NT2/D1 (cell line): Measurements from ENCODE around the gene CLEC16A.

Source experiments
- DNase-seq: peaks from one replicate; pipeline ENCODE4 v3.0.0-alpha.2; 2011; ENCODE audit warnings: low read depth, low spot score
- H3K27me3 ChIP-seq: 2 replicates; pipeline ENCODE4 v1.6.0; 2011; ENCODE audit warnings: mild to moderate bottlenecking; ENCODE audit not compliant: insufficient read length, insufficient read depth
- H3K36me3 ChIP-seq: 2 replicates; pipeline ENCODE4 v1.6.1; 2011; ENCODE audit warnings: mild to moderate bottlenecking, low read length, mixed read lengths; ENCODE audit not compliant: insufficient read depth, insufficient read length
- H3K4me1 ChIP-seq: 2 replicates; pipeline ENCODE4 v1.5.1; 2011; ENCODE audit not compliant: insufficient read depth, insufficient read length
- H3K4me3 ChIP-seq: 2 replicates; pipeline ENCODE4 v1.5.1; 2011; ENCODE audit warnings: low read depth; ENCODE audit not compliant: insufficient read length
- H3K9ac ChIP-seq: 2 replicates; pipeline ENCODE4 v1.6.0; 2011; ENCODE audit warnings: low read depth; ENCODE audit not compliant: insufficient read length
- H3K9me3 ChIP-seq: 2 replicates; pipeline ENCODE4 v1.5.1; 2011; ENCODE audit warnings: mild to moderate bottlenecking, low read length; ENCODE audit not compliant: insufficient read depth
- SUZ12 ChIP-seq: IDR thresholded peaks from 2 replicates; pipeline ENCODE4 v1.6.1; 2011; ENCODE audit not compliant: insufficient read length, insufficient read depth; ENCODE audit errors: extremely low read depth
- YY1 ChIP-seq: IDR thresholded peaks from 2 replicates; pipeline ENCODE4 v1.6.1; 2011; ENCODE audit not compliant: insufficient read length, insufficient read depth
- ZNF274 ChIP-seq: IDR thresholded peaks from 2 replicates; pipeline ENCODE4 v1.6.1; 2011; ENCODE audit warnings: mild to moderate bottlenecking, low read depth, low read length

Gene CLEC16A

DNA sequence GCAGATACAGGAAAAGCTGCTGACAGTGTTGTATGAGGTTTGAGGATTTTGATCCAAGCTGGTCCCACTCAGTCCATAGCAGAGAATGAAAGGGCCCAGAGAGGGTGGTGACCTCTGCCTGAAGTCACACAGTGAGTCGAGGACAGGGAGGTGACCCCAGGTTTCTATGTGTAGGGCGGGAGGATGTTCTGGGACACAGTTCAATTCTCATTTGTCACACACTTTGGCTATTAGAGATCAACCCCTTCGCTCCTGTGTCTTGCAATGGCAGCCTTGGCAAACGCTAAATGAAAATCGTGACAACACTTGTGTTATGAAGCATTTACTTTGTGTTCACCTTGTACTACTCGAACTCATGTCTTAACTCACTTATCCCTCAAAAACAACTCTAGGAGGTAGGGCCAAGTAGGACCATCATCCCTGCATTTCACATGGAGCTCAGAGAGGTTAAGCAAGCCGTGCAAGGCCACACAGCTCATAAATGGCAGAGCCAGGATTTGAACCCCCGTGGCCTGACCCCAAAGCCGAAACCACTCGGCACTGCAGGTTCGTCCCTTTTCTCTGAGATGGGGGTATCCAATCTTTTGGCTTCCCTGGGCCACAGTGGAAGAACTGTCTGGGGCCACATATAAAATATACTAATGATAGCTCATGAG, 12.3 kb upstream of the CLEC16A start:
- H3K4me1 ChIP-seq, result peaks cover 2% of the 10 kb centered on the region
- no peaks in the 10 kb centered on the region for H3K27me3 ChIP-seq
- TF ChIP-seq ZNF274 (no peak), YY1 (no peak), SUZ12 (no peak)
- H3K4me3 ChIP-seq, result no peak overlapping the region
- no peaks in the 10 kb centered on the region for H3K9me3 ChIP-seq
- no peak for DNase-seq
- H3K36me3 ChIP-seq, result peaks cover 51% of the 10 kb centered on the region
- H3K9ac ChIP-seq, result no peak overlapping the region

DNA sequence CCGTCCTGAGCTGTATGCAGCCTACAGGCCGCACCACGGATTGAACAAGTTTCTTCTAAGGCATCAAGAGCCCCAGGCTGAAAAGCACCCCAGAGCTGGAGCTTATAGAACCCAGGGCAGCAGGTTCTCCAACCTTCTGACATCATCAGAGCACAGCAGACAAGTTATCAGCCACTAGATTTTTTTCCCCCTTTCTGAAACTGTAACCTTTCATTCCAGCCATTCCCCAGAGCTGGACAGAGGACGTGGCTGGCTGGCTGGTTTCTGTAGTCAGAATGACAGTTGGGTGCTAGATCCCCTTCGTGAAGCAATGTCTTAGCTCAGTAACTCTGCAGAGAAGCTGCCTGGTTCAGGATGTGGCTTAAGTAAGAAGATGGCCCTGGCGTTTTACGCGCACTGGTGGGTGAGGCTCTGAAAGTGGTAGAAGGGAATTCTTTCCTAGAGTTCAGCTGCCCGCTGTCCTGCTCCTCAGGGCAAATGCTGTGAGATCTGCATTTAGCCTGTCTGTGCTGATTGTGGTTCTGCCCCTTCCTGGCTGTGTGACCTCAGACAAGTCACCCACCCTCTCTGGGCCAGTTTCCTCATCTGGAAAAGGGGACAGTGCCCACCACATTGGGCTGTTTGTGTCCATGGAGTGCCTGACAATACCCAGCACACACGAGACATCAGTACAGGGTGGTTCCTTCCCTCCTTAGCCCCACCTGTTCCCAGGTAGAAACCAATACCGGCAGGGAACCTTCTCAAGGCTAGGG, 11.2 kb upstream of the CLEC16A start:
- TF ChIP-seq ZNF274, result no peak
- no peak for TF ChIP-seq YY1
- TF ChIP-seq SUZ12, result no peak
- Histone ChIP-seq H3K4me1 (peaks cover 2% of the 10 kb centered on the region), H3K9me3 (no peaks in the 10 kb centered on the region), H3K4me3 (no peak overlapping the region), H3K27me3 (no peaks in the 10 kb centered on the region), H3K36me3 (peaks cover 51% of the 10 kb centered on the region), H3K9ac (no peak overlapping the region)
- DNase-seq, result no peak

DNA sequence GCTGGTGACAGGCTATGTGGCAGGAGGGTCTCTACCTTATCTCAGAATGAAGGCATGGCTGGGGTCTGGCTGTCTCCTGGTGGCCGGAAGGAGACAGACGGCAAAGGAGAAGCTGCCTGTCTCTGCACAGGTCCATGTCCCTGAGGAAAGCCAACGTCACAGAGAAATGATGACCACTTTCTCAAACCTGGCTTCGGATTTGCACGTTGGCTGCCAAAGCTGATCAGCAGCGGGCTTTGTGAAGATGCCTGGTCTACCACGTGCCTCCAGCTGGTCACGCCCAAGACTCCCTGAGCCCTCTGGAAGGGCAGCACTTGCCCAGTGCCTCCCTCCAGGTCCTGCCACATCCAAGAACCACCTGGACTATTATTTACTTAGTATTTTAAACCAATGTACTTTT, 10.5 kb upstream of the CLEC16A start:
- TF ChIP-seq ZNF274, result no peak
- TF ChIP-seq SUZ12, result no peak
- no peak for TF ChIP-seq YY1
- Histone ChIP-seq H3K9ac (no peak overlapping the region), H3K4me3 (no peak overlapping the region), H3K27me3 (no peaks in the 10 kb centered on the region), H3K4me1 (peaks cover 2% of the 10 kb centered on the region), H3K36me3 (peaks cover 56% of the 10 kb centered on the region), H3K9me3 (no peaks in the 10 kb centered on the region)
- no peak for DNase-seq

DNA sequence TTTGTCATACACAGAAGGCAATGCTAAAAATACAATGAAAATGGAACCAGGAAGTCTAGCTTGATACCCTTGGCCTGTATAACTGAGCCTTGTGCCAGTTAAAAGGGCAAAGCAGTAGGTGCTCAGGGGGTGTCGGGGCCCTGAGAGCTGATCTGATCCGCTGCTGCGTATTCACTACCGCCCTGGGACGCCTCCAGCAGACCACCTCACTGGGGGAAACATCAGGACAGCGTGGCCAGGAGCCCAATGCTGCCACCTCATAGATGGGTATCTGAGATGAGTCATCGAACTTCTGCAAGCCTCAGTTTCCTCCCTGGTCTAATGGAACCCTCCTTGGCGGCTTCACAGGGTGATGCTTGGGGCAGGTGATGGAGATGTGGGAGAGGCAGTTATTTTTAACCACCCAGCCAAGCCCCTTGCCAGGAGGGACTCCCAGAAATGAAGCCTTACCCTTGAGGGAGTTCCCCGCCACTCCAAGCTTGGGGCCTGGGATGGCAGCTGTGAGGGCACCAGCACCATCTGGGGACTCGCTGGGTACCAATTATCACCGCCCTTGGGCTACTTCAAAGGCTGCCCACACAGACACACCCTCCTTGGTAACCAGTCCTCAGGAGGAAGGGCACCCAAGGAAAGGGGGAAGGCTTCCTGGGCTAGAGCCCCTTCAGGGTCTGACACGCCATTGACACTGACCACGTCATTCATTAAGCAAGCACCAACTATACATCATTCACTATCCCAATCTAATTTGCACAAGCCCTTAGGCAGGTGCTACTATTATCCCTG, 9.8 kb upstream of the CLEC16A start:
- Histone ChIP-seq H3K4me3 (no peak overlapping the region), H3K36me3 (peaks cover 62% of the 10 kb centered on the region), H3K9me3 (no peaks in the 10 kb centered on the region), H3K4me1 (peaks cover 2% of the 10 kb centered on the region), H3K9ac (no peak overlapping the region), H3K27me3 (no peaks in the 10 kb centered on the region)
- DNase-seq, result no peak
- TF ChIP-seq ZNF274 (no peak), SUZ12 (no peak)

DNA sequence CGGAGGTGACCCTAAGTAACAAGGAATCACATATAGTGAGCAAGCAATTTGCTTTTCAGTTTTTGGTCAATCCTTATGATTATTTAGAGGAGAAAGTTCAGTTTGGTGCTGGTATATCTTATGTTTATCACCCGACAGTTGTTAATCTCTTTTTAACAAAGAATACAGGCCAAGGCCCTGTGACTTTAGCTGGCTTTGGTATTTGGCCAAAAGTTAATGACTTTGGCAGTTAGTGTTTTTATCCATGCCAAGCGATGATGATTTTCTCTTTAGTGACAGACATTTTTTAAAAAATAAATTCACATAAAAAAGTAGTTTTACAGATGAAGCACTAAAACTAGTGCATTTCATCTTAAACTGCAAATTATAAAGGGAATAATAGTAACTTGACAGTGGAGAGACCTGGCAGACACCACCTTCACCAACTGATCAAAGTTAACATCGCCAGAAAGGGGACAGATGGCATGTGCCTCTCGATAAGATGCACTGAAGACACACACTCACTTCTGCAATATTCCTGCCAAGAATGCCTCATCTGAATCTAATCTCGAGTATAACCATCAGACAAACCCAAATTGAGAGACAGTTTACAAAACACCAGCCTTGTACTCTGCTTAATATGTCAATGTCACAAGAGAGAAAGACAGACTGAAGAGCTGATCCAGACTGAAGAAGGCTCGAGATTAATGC, 9.0 kb upstream of the CLEC16A start:
- TF ChIP-seq ZNF274, result no peak
- no peak for TF ChIP-seq SUZ12
- TF ChIP-seq YY1, result no peak
- Histone ChIP-seq H3K4me1 (peaks cover 4% of the 10 kb centered on the region), H3K27me3 (no peaks in the 10 kb centered on the region), H3K9me3 (no peaks in the 10 kb centered on the region), H3K36me3 (peaks cover 69% of the 10 kb centered on the region), H3K4me3 (no peak overlapping the region), H3K9ac (no peak overlapping the region)
- no peak for DNase-seq

DNA sequence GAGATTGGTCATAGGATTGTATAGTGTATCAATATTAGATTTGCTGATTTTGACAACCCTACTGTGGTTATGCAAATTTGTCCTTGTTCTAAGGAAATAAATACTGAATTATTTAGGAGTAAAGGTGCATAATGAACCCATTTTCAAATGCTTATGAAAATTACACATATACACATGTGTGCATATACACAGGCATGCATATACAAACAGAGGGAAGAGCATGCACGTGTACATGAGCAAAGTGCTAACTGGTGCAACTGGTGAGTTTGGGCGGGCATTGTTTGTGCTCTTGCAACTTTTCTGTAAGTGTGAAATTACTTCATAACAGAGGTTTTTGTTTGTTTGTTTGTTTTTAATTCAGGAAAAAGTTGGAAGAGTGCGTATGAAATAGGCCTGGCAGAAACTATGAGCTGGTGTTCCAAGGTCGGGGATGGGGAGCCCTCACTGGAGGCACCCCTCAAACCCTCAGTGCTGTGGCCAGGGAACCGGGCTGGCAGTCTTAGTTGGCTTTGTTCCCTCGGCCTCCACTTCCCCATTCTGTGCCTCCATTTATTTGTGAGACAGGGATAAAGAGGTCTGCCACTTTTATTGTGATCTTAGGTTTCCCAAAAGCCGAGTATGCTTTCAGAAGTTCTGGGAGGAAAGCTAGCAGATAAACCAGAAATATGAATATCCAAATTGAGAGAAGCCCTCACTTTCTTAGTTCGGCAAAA, 7.9 kb upstream of the CLEC16A start:
- H3K4me1 ChIP-seq, result peaks cover 6% of the 10 kb centered on the region
- H3K36me3 ChIP-seq, result peaks cover 69% of the 10 kb centered on the region
- no peak for TF ChIP-seq ZNF274
- TF ChIP-seq YY1, result no peak
- TF ChIP-seq SUZ12, result no peak
- DNase-seq, result no peak
- no peak overlapping the region for H3K4me3 ChIP-seq
- no peak overlapping the region for H3K9ac ChIP-seq
- peaks cover 3% of the 10 kb centered on the region for H3K27me3 ChIP-seq
- no peaks in the 10 kb centered on the region for H3K9me3 ChIP-seq
